Activated CD8-positive, alpha-beta T cell treated with anti-CD3 and anti-CD28 coated beads for 36 hours (primary cell): ENCODE data around the gene ABI1. TPM values are rescaled to one million over a fixed set of nuclear protein-coding genes. Genes with fewer than 3 reads are reported as not detected.

Experiments
- ATAC-seq: fragments of 200-7000 bp; cut with Tn5 transposase; one replicate; pipeline ENCODE4 v1.10.0; 2021; ENCODE audit warnings: mild to moderate bottlenecking, moderate library complexity
- CTCF ChIA-PET: fragments of 350-600 bp; sonication (Branson Sonifier 250); formaldehyde crosslinking; loops from one replicate; lab custom pipeline; 2021; ENCODE audit warnings: antibody characterized with exemption; lab: Charles Lee
- POLR2A ChIA-PET: fragments of 350-600 bp; sonication (Branson Sonifier 250); formaldehyde crosslinking; loops from one replicate; lab custom pipeline; 2021; ENCODE audit warnings: antibody characterized with exemption; lab: Charles Lee
- DNase-seq: peaks from one replicate; pipeline ENCODE4 v3.0.0-alpha.2; 2020
- H3K27ac Mint-ChIP-seq: one replicate; pipeline ENCODE4 v1.8.0; 2021; ENCODE audit warnings: mild to moderate bottlenecking, mixed read lengths
- H3K27me3 Mint-ChIP-seq: one replicate; pipeline ENCODE4 v1.8.0; 2021; ENCODE audit warnings: mixed read lengths
- H3K36me3 Mint-ChIP-seq: one replicate; pipeline ENCODE4 v1.8.0; 2021; ENCODE audit warnings: low read depth, mixed read lengths
- H3K4me1 Mint-ChIP-seq: one replicate; pipeline ENCODE4 v1.8.0; 2021; ENCODE audit warnings: low read depth, mixed read lengths
- H3K4me3 Mint-ChIP-seq: one replicate; pipeline ENCODE4 v1.8.0; 2021; ENCODE audit warnings: mild to moderate bottlenecking, moderate library complexity, mixed read lengths
- H3K9me3 Mint-ChIP-seq: one replicate; pipeline ENCODE4 v1.8.0; 2021; ENCODE audit warnings: mixed read lengths
- CTCF ChIP-seq: fragments of 200-600 bp; IDR thresholded peaks from one replicate; pipeline ENCODE4 v1.8.0; 2022; ENCODE audit warnings: antibody characterized with exemption, mild to moderate bottlenecking
- intact Hi-C: fragments of 100-400 bp; cut with micrococcal nuclease; formaldehyde crosslinking; loops from one replicate; pipeline ENCODE4 v1.10.0; 2022
- total RNA-seq, 2 experiments: library from RNA; stranded (reverse); gene quantifications; one replicate each; pipeline ENCODE4 v1.2.3, GENCODE V29; 2021

Gene ABI1
- total RNA-seq, 2 experiments from 2014 or later, result 32.4 to 37.2 TPM

- Mint-ChIP-seq H3K27ac (no peak overlapping the region), H3K36me3 (peaks cover 19% of the 10 kb centered on the region), H3K4me3 (no peak overlapping the region), H3K27me3 (no peaks in the 10 kb centered on the region), H3K4me1 (peaks cover 75% of the 10 kb centered on the region), H3K9me3 (no peaks in the 10 kb centered on the region)
- ChIA-PET POLR2A (no interaction called here), CTCF (no interaction called here)
- ATAC-seq (no peak), DNase-seq (no peak)
- intact Hi-C loops, result no loop called here
- TF ChIP-seq CTCF, result no peak
These were observed 56.9 kb downstream of the ABI1 start for GRCh38 chr10:26803849-26804248.

GRCh38 chr10:26802527-26802926 lies 58.2 kb downstream of the ABI1 start:
- TF ChIP-seq CTCF, result no peak
- H3K4me3 Mint-ChIP-seq, result no peak overlapping the region
- no peak for DNase-seq
- no peaks in the 10 kb centered on the region for H3K27me3 Mint-ChIP-seq
- ChIA-PET POLR2A (no interaction called here), CTCF (no interaction called here)
- intact Hi-C loops, result no loop called here
- H3K27ac Mint-ChIP-seq, result no peak overlapping the region
- peaks cover 23% of the 10 kb centered on the region for H3K36me3 Mint-ChIP-seq
- ATAC-seq, result no peak
- peaks cover 83% of the 10 kb centered on the region for H3K4me1 Mint-ChIP-seq
- no peaks in the 10 kb centered on the region for H3K9me3 Mint-ChIP-seq

- H3K4me3 Mint-ChIP-seq, result no peak overlapping the region
These were observed 58.9 kb downstream of the ABI1 start for GRCh38 chr10:26801831-26802230.

GRCh38 chr10:26801274-26801673 lies 59.5 kb downstream of the ABI1 start:
- ATAC-seq (no peak), DNase-seq (no peak)
- no peak overlapping the region for H3K27ac Mint-ChIP-seq
- H3K4me1 Mint-ChIP-seq, result peaks cover 76% of the 10 kb centered on the region
- intact Hi-C loops, result no loop called here
- no peak overlapping the region for H3K4me3 Mint-ChIP-seq
- no peaks in the 10 kb centered on the region for H3K27me3 Mint-ChIP-seq
- ChIA-PET CTCF (no interaction called here), POLR2A (no interaction called here)
- no peak for TF ChIP-seq CTCF
- peaks cover 27% of the 10 kb centered on the region for H3K36me3 Mint-ChIP-seq
- no peaks in the 10 kb centered on the region for H3K9me3 Mint-ChIP-seq

More at GRCh38 chr10:26801831-26802230, 58.9 kb downstream of the ABI1 start:
- H3K27ac Mint-ChIP-seq, result no peak overlapping the region
- intact Hi-C loops, result no loop called here
- ChIA-PET POLR2A (no interaction called here), CTCF (no interaction called here)
- H3K9me3 Mint-ChIP-seq, result no peaks in the 10 kb centered on the region
- ATAC-seq, result no peak
- H3K36me3 Mint-ChIP-seq, result peaks cover 23% of the 10 kb centered on the region
- no peak for DNase-seq
- H3K4me1 Mint-ChIP-seq, result peaks cover 82% of the 10 kb centered on the region
- no peak for TF ChIP-seq CTCF
- no peaks in the 10 kb centered on the region for H3K27me3 Mint-ChIP-seq

GRCh38 chr10:26800468-26800867 lies 60.3 kb downstream of the ABI1 start:
- H3K9me3 Mint-ChIP-seq, result peaks cover 3% of the 10 kb centered on the region
- no peak for DNase-seq
- no peaks in the 10 kb centered on the region for H3K27me3 Mint-ChIP-seq
- intact Hi-C loops, result no loop called here
- POLR2A ChIA-PET, result no interaction called here
- no peak for ATAC-seq
- H3K27ac Mint-ChIP-seq, result no peak overlapping the region
- peaks cover 69% of the 10 kb centered on the region for H3K4me1 Mint-ChIP-seq
- CTCF ChIA-PET, result no interaction called here
- H3K4me3 Mint-ChIP-seq, result no peak overlapping the region
- TF ChIP-seq CTCF, result no peak
- peaks cover 26% of the 10 kb centered on the region for H3K36me3 Mint-ChIP-seq
